ENCODE results near the gene CNTNAP5. TPM values are rescaled to one million over a fixed set of nuclear protein-coding genes. Genes with fewer than 3 reads are reported as not detected.

Gene CNTNAP5
- total and polyA plus RNA-seq, 2 of the 8 experiments (the other 6 are each of a cell fraction or from before 2014, with no cell fraction given): 0.11 to 0.76 TPM

- TF ChIP-seq USF2 (IDR thresholded peaks at IDR 0.05; ENCODE audit: low read length): no peak
Measured at GRCh38 chr2:124310671-124311070, 285.6 kb downstream of the CNTNAP5 start (continued).

All from H1 (cell line).